Fibroblast of skin of scalp (primary cell): ENCODE data around the gene FPGS.

Experiments used
- DNase-seq: peaks from one replicate; pipeline ENCODE4 v3.0.0-alpha.2; 2013

The FPGS gene

GRCh38 chr9:127860779-127861178, 58.1 kb downstream of the FPGS start:
- DNase-seq = no peak

GRCh38 chr9:127862075-127863011, 59.7 kb downstream of the FPGS start:
- no peak for DNase-seq

- DNase-seq = no peak
Observed at GRCh38 chr9:127863191-127863621, 60.5 kb downstream of the FPGS start.
